Stimulated activated CD8-positive, alpha-beta memory T cell treated with anti-CD3 and anti-CD28 coated beads, Interleukin-7, amount 100 ng/mL, for 24 hours (primary cell): ENCODE results near the gene RGS7.
"Not testable (repeated sequence)": the region's sequence is repeated elsewhere in the genome, so short reads cannot be mapped to it uniquely, and the experiment has no call there.

Experiments
- DNase-seq: peaks from one replicate; pipeline ENCODE4 v3.0.0-alpha.2; 2020; ENCODE audit warnings: low read depth

Gene RGS7

GRCh38 chr1:241208910-241209379 lies 148.1 kb downstream of the RGS7 start:
- DNase-seq = no peak

- DNase-seq = no peak
Observed at GRCh38 chr1:241203817-241204216, 153.2 kb downstream of the RGS7 start.

DNA sequence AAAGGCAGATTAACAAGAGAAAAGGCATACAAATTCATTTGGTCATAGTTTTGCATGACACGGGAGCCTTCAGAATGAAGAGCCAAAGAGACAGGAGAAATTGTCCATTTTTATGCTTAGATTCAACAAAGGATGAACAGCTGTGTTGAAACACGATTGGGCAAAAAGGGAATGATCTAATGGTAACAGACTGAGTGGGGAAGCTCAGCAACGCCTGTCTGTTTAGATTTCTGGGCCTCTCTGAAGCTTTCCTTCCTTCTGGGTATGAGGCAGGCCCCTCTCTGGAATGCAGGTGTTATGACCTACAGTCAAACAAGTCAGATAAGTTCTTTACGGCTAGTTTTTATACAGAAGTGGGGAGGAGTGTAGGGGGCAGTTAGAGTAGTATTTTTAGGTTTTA lies 154.6 kb downstream of the RGS7 start:
- no peak for DNase-seq

DNA sequence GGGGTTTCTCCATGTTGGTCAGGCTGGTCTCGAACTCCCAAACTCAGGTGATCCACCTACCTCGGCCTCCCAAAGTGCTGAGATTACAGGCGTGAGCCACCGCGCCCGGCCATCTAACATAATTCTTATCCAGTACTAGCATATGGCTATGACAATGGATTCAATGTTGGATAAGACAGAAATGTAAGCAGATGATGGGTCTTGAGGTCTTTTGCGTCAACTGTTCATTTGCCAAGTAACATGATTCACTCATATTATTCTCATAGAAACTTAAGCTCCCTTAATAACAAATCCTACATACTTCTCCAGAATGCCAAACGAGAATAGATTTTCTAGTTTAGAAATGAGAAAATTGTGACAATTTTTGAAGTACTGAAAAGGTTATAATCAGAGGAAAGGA lies 170.3 kb downstream of the RGS7 start:
- DNase-seq = no peak

DNA sequence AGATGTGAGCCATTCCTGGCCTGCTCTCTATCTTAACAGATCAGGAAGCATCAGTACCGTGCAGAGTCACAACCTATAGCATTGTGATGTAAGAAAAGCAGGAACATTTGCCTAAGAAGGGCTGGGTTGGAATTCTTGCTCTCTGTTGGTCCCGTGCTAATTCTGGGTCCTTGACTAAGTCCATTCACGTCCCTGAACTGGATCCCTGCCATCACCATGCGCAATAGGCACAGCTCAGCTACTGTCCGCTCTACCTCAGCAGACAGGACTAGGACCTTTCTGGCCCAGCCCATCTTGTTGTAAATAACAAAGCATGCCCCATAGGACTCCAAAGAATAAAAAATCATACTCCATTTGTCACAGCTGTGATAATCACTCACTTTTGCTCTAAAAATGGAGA lies 175.0 kb downstream of the RGS7 start:
- DNase-seq = no peak

- DNase-seq = no peak
Observed at GRCh38 chr1:241181471-241181870, 175.5 kb downstream of the RGS7 start.

GRCh38 chr1:241180569-241180968 lies 176.4 kb downstream of the RGS7 start:
- DNase-seq = no peak

DNA sequence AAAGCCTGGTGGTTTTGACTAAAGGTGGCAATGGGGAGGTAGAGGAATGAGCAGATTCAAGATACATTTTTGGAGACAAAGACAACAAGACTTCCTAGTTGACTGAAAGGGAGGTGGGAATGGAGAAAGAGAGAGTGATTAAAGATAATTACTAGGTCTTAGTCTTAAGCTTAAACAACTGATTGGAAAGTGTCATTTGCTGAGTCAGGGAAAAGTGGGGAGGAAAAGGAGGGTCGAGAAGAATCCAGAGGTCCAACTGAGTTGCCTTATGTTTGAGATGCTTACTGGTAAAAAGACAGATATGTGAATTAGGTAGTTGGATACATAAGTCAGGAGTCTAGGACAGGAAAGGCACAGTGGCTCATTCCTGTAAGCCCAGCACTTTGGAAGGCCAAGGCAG lies 179.3 kb downstream of the RGS7 start:
- DNase-seq = no peak

- DNase-seq = no peak
Observed at GRCh38 chr1:241172486-241172885, 184.5 kb downstream of the RGS7 start.

GRCh38 chr1:241171991-241172390 lies 185.0 kb downstream of the RGS7 start:
- DNase-seq = no peak

DNA sequence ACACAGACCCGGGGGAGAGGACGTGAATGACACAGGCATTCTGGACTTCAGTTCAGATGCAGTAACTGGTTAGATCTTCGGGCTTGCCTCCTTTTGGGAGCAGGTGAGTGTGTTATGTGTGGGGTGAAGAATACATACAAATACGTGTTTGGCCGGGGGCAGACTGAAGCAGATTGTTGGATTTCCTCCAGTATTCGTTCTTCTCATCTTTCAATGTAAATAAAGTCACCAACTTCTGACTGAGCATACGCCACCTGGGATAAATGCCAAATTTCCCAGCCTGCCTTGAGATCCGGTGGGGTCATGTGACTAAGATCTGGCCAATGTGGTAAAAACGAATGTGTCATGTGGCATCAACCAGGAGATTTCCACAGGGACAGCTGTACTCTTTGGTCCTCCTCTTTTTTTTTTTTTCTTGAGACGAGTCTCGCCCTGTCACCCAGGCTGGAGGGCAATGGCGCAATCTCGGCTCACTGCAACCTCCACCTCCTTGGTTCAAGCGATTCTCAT lies 189.8 kb downstream of the RGS7 start:
- DNase-seq = no peak

GRCh38 chr1:241166625-241167024 lies 190.4 kb downstream of the RGS7 start:
- no peak for DNase-seq

GRCh38 chr1:241165256-241165655 lies 191.7 kb downstream of the RGS7 start:
- not testable (repeated sequence) for DNase-seq

- DNase-seq = no peak
Observed at GRCh38 chr1:241163363-241163762, 193.6 kb downstream of the RGS7 start.

- no peak for DNase-seq
Observed at GRCh38 chr1:241161188-241161689, 195.8 kb downstream of the RGS7 start.

DNA sequence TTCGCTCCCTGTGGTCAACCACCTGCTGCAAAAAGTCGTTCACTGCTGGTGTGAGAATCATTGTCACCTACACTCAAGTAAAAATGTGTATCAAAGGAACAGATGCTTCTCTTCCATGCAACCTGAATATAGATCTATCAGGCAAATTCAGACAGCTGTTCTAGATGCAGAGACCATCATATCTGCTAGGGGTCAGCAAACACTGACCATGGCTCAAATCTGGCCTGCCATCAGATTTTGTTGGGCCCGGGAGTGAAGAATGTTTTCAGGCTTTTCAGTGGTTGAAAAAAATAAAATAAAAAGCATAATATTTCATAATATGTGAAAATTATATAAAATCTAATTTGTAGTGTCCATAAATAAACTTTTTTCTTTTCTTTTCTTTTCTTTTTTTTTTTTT lies 199.6 kb downstream of the RGS7 start:
- DNase-seq = no peak

- no peak for DNase-seq
Observed at GRCh38 chr1:241156231-241156965, 200.6 kb downstream of the RGS7 start.

DNA sequence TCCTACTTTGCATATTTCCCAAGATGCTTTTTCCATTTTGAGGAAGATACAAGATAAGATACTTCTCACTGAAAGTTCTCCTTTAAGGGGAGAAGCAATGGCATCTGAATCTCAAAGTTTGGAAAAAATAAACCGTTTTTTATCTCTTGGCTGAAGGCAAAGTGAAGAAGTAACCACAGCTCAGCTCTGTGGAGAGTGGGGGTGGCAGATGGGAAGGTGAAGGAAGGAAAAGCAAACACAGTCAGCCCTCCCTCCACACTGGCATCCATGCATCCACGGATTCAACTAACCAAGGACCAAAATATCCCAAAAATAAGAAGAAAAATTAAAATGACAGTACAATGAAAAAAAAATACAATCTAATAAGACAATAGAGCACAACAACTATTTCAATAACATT lies 211.1 kb downstream of the RGS7 start:
- DNase-seq = no peak

DNA sequence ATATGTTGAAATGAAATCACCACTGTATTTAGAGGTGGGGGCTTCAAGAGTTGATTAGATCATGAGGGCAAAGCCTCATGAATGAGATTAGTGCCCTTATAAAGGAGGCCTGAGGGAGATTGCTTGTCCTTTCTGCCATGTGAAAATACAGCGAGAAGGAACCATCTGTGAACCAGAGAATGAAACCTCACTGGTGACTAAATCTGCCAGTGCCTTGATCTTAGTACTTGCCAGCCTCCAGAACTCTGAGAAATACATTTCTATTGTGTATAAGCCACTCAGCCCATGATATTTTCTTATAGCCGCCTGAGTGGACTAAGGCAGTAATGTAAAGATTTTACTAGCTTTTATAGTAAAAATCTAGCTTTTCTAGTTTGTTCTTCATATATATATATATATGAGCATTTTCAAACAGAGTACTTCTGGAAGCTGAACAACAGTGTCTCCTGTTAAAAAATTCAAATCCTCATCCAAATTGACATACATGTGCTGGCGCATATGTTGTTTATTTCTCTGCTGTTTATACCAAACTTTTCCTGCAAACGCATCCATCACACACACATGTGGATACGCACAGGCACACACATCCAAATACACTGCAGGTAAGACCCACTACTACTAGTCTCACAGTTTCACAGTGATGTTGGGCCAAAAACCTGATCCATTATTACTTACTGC lies 213.1 kb downstream of the RGS7 start:
- no peak for DNase-seq

DNA sequence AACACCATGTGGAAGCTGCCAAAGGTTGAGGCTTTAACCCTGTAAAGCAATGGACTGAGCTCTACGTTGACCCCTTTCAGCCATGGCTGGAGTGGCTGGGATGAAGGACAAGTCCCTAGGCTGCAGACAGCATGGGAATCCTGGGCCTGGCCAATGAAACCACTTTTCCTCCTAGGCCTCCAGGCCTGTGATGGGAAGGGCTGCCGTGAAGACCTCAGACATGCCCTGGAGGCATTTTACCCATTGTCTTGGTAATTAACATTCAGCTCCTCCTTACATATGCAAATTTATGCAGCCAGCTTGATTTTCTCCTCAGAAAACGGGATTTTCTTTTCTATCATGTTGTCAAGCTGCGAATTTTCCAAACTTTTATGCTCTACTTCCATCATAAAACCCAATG lies 214.5 kb downstream of the RGS7 start:
- no peak for DNase-seq

DNA sequence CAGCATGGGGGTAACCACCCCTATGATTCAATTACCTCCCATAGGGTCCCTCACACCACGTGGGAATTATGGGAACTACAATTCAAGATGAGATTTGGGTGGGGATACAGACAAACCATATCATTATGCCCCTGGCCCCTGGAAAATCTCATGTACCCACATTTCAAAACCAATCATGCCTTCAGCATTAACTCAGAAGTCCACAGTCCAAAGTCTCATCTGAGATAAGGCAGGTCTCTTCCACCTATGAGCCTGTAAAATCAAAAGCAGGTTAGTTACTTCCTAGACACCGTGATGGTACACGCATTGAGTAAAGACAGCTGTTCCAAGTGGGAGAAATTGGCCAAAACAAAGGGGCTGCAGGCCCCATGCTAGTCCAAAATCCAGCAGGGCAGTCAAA lies 215.4 kb downstream of the RGS7 start:
- DNase-seq = not testable (repeated sequence)

GRCh38 chr1:241140670-241141069 lies 216.3 kb downstream of the RGS7 start:
- no peak for DNase-seq

DNA sequence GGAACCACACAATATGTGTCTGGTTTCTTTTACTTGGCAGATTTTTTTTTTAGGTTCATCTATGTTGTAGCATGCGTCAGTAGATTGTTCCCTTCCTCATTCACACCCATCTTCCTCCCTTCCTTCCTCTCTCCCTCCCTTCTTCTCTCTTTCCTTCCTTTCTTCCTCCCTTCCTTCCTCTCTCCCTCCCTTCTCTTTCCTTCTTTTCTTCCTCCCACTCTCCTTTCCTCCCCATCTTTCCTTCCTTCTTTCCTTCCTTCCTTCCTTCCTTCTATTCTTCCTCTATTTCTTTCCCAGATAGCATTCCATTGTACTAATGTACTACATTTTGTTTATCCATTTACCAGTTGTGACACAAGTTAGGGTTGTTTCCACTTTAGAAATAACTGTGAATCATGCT lies 218.0 kb downstream of the RGS7 start:
- no peak for DNase-seq
